Fibroblast of lung (primary cell): ENCODE results near the gene MGAT5.

Source experiments
- EZH2 ChIP-seq: IDR thresholded peaks from 2 replicates; pipeline ENCODE4 v1.5.1; 2012; ENCODE audit warnings: low read length, control low read depth, mild to moderate bottlenecking; ENCODE audit errors: missing control alignments
- TF ChIP-seq, protein P1 (sequence below), 2 donors: IDR thresholded peaks in 1 of 2; conservative IDR thresholded peaks in 1 of 2; 1 replicate in 1 of 2; 2 replicates in 1 of 2; pipeline ENCODE4 v1.5.1; 2011 to 2012; ENCODE audit warnings: low read length in 2 of 2, control low read depth in 1 of 2, inconsistent platforms in 1 of 2, low read depth in 1 of 2, mild to moderate bottlenecking in 1 of 2

DNA sequence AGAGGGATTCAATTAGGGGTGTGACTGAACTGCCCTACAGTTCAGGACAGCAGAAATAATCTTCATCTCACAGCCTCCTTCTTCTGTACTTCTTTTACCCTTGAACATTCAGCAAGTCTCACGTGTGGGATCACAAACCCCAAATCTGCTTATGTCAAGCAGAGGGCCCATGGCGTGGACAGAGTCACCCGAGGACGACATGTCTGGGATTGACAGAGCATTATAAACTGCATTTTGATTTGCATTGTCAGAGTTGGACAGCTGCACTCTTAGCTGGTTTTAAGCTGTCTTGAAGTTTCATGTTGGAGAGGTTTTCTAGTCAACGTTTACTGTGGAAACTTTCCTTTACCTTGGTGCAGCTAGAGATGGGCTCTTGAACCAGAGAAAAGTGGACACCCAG is 26.4 kb downstream of the MGAT5 start:
- TF ChIP-seq, protein P1, sequence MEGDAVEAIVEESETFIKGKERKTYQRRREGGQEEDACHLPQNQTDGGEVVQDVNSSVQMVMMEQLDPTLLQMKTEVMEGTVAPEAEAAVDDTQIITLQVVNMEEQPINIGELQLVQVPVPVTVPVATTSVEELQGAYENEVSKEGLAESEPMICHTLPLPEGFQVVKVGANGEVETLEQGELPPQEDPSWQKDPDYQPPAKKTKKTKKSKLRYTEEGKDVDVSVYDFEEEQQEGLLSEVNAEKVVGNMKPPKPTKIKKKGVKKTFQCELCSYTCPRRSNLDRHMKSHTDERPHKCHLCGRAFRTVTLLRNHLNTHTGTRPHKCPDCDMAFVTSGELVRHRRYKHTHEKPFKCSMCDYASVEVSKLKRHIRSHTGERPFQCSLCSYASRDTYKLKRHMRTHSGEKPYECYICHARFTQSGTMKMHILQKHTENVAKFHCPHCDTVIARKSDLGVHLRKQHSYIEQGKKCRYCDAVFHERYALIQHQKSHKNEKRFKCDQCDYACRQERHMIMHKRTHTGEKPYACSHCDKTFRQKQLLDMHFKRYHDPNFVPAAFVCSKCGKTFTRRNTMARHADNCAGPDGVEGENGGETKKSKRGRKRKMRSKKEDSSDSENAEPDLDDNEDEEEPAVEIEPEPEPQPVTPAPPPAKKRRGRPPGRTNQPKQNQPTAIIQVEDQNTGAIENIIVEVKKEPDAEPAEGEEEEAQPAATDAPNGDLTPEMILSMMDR (conservative IDR thresholded peaks at IDR 0.05 in 1 of 2, IDR thresholded peaks at IDR 0.05 in 1 of 2; ENCODE audit: low read depth in 1 of 2, low read length in 2 of 2), result no peak
- no peak for TF ChIP-seq EZH2
